H1 (cell line): ENCODE data around the gene LMTK2. TPM values are rescaled to one million over a fixed set of nuclear protein-coding genes. Genes with fewer than 3 reads are reported as not detected.

Source experiments
- CHD7 ChIP-seq: fragments of 300-600 bp; sonication (generic); IDR thresholded peaks from 2 replicates; pipeline ENCODE4 v1.7.1; 2012; ENCODE audit warnings: low read length, moderate library complexity, mild to moderate bottlenecking, inconsistent platforms; ENCODE audit not compliant: insufficient replicate concordance
- E2F6 ChIP-seq: IDR thresholded peaks from 2 replicates; pipeline ENCODE4 v1.6.1; 2012; ENCODE audit warnings: inconsistent platforms
- YY1 ChIP-seq: IDR thresholded peaks from 2 replicates; pipeline ENCODE4 v1.6.1; 2011; ENCODE audit warnings: low read depth, mild to moderate bottlenecking, low read length
- polyA plus RNA-seq, 7 experiments: library from polyadenylated mRNA; depleted of rRNA in 3 of 7; stranded (reverse) in 5 of 7; unstranded in 2 of 7; fragments of >200 nt in 5 of 7; fragments of 200-250 nt in 2 of 7; gene quantifications; 1 replicate in 5 of 7; 2 replicates in 1 of 7; 4 replicates in 1 of 7; pipeline versions ENCODE4 v1.2.1 to v1.2.3, GENCODE V29; 2011 to 2013; ENCODE audit warnings: missing spikeins in 2 of 7, mixed read lengths in 2 of 7
- total RNA-seq: library from RNA; stranded (reverse); fragmentation: NEBNext Ultra II Directional; extraction: Animal tissue kit (Norgen Biotek cat#: 25700); gene quantifications from 2 replicates; pipeline ENCODE4 v1.2.1, GENCODE V29; 2021

Gene LMTK2
- total and polyA plus RNA-seq, 2 of the 8 experiments (the other 6 are each of a cell fraction or from before 2014, with no cell fraction given), result 9.7 to 30.7 TPM

DNA sequence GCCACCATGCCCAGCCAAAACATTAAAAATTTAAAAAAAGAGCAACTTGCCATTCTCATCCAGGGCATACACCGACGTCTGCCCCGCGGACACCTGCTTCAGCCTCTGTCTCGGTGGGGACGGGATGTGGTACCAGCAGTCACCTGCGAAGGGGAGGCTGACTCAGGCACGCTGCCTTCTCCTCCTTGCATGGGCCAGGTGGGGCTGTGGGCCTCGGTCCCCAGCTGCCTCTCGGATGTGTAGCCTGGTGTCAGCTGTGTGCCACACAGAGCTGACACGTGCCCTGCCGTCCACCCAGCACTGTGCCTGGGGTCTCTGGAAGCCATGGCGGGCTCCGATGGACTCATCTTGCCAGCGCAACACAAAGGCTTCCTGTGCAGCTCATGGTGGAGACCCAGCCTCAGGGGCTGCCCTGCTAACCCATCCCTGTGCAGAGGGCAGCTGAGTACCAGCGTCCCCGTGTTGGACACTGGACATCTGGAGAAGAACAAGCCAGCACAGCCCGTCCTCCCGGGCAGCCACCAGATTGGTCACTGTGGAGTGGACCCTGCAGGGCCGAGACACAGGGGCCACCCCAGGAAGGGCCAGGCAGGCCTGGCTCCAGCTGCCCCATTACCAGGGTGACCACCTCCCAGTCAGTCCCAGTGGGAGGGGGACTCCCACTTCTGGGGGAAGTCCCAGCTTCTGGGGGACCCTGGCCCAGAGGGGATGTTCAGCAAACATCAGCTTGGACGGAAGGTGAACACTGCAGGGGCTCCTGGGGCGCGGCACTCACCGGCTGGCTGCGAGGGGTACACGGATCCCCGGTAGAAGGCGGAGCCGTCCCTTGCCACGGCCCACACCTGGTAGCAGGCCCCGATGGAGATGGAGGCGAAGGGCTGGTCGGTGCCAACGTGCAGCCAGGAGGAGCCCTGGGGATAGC, 115.2 kb downstream of the LMTK2 start (continued):
- TF ChIP-seq CHD7 (no peak), YY1 (no peak), E2F6 (no peak)
